GM12892 (cell line): ENCODE data around the gene NSMCE1.

ENCODE experiments used
- POLR2A ChIP-seq: IDR thresholded peaks from 2 replicates; pipeline ENCODE4 v1.6.1; 2011; ENCODE audit warnings: low read depth, low read length, control low read depth
- POLR2AphosphoS5 ChIP-seq: IDR thresholded peaks from 2 replicates; pipeline ENCODE4 v1.6.1; 2011; ENCODE audit warnings: low read depth, low read length, control low read depth
- TAF1 ChIP-seq: IDR thresholded peaks from 2 replicates; pipeline ENCODE4 v1.6.1; 2011; ENCODE audit warnings: low read depth, mild to moderate bottlenecking, control low read depth, low read length, borderline replicate concordance

DNA sequence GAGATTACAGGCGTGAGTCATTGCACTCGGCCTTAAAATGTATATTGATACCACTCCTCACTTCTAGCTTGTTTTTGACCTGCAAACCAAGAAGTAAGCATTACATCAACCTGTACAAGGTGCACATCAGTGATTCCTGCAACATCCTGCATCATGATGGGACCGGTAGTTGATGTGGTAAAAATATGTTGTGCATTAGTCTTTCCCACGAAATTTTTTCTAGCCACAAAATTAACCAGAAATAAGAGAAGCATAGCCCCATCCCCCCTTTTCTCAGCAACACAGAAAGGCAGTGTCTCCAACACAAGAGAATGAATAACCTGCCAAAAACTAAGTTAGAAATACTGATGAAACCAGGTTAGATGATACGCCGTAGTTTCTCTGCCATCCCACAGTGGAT lies 21.1 kb upstream of the NSMCE1 start:
- TF ChIP-seq POLR2A (no peak), POLR2AphosphoS5 (no peak), TAF1 (no peak)
